Islet precursor cell (in vitro differentiated cells): ENCODE measurements around the gene SERPINE2.
"Not testable (repeated sequence)": the region's sequence is repeated elsewhere in the genome, so short reads cannot be mapped to it uniquely, and the experiment has no call there.

ENCODE experiments used
- DNase-seq: peaks from one replicate; pipeline ENCODE4 v3.0.0-alpha.2; 2018

The SERPINE2 gene

GRCh38 chr2:223970343-223971128, 68.5 kb downstream of the SERPINE2 start:
- peak; percentile 59 for DNase-seq

- no peak for DNase-seq
These were observed 69.2 kb downstream of the SERPINE2 start for GRCh38 chr2:223969856-223970255.

- no peak for DNase-seq
These were observed 69.8 kb downstream of the SERPINE2 start for GRCh38 chr2:223969315-223969714.

GRCh38 chr2:223967981-223968380, 71.1 kb downstream of the SERPINE2 start:
- DNase-seq: no peak

- no peak for DNase-seq
These were observed 79.4 kb downstream of the SERPINE2 start for GRCh38 chr2:223959688-223960087.

GRCh38 chr2:223957092-223957851, 81.8 kb downstream of the SERPINE2 start, which contains the start of gene MRPL44:
TSS of gene MRPL44 (plus strand) at chr2:223957463. CDS start at chr2:223957473, 10 bp downstream.
- DNase-seq: peak; percentile 97

- no peak for DNase-seq
These were observed 82.8 kb downstream of the SERPINE2 start for GRCh38 chr2:223956300-223956699.

- DNase-seq: no peak
These were observed 84.7 kb downstream of the SERPINE2 start for GRCh38 chr2:223954401-223954800.

- no peak for DNase-seq
These were observed 86.7 kb downstream of the SERPINE2 start for GRCh38 chr2:223952280-223952968.

GRCh38 chr2:223950448-223951347, 88.4 kb downstream of the SERPINE2 start:
- no peak for DNase-seq

- no peak for DNase-seq
These were observed 89.7 kb downstream of the SERPINE2 start for GRCh38 chr2:223949241-223949840.

GRCh38 chr2:223947711-223948205, 91.3 kb downstream of the SERPINE2 start:
- DNase-seq: no peak

GRCh38 chr2:223945755-223946154, 93.3 kb downstream of the SERPINE2 start:
- DNase-seq: no peak

- peak; percentile 93 for DNase-seq
These were observed 94.2 kb downstream of the SERPINE2 start, which contains the start of gene WDFY1 for GRCh38 chr2:223944703-223945531. TSS of gene WDFY1 (minus strand) at chr2:223945335. CDS start at chr2:223945284, 51 bp downstream.

- peak; percentile 69 for DNase-seq
These were observed 94.9 kb downstream of the SERPINE2 start for GRCh38 chr2:223944166-223944702.

GRCh38 chr2:223943561-223944008, 95.5 kb downstream of the SERPINE2 start:
- no peak for DNase-seq

- DNase-seq: no peak
These were observed 96.0 kb downstream of the SERPINE2 start for GRCh38 chr2:223943135-223943534.

- DNase-seq: no peak
These were observed 97.4 kb downstream of the SERPINE2 start for GRCh38 chr2:223941579-223942277.

GRCh38 chr2:223939438-223939837, 99.6 kb downstream of the SERPINE2 start:
- not testable (repeated sequence) for DNase-seq

GRCh38 chr2:223937535-223937934, 101.6 kb downstream of the SERPINE2 start:
- no peak for DNase-seq
